ENCODE data around the gene CC2D2A.
A peak's percentile ranks its signal among the peaks of the same experiment; 100 is the strongest.

CC2D2A gene

GRCh38 chr4:15428611-15429010 lies 41.1 kb upstream of the CC2D2A start:
- no peak overlapping the region for H3K4me3 ChIP-seq (ENCODE audit: low read length)
- TF ChIP-seq CTCF (conservative IDR thresholded peaks at IDR 0.05; ENCODE audit: low read depth, low read length) = no peak
- DNase-seq (ENCODE audit: low read depth) = no peak

- DNase-seq (ENCODE audit: low read depth) = no peak
- no peak for TF ChIP-seq CTCF (conservative IDR thresholded peaks at IDR 0.05; ENCODE audit: low read depth, low read length)
- H3K4me3 ChIP-seq (ENCODE audit: low read length) = no peak overlapping the region
These were observed 35.6 kb upstream of the CC2D2A start for GRCh38 chr4:15434091-15434490.

GRCh38 chr4:15434676-15435075 lies 35.0 kb upstream of the CC2D2A start:
- no peak overlapping the region for H3K4me3 ChIP-seq (ENCODE audit: low read length)
- DNase-seq (ENCODE audit: low read depth) = no peak
- no peak for TF ChIP-seq CTCF (conservative IDR thresholded peaks at IDR 0.05; ENCODE audit: low read depth, low read length)

- peak; percentile 62 for DNase-seq (ENCODE audit: low read depth)
- H3K4me3 ChIP-seq (ENCODE audit: low read length) = no peak overlapping the region
- TF ChIP-seq CTCF (conservative IDR thresholded peaks at IDR 0.05; ENCODE audit: low read depth, low read length) = no peak
These were observed 33.2 kb upstream of the CC2D2A start for GRCh38 chr4:15436513-15436912.

- no peak overlapping the region for H3K4me3 ChIP-seq (ENCODE audit: low read length)
- no peak for TF ChIP-seq CTCF (conservative IDR thresholded peaks at IDR 0.05; ENCODE audit: low read depth, low read length)
- no peak for DNase-seq (ENCODE audit: low read depth)
These were observed 30.6 kb upstream of the CC2D2A start for GRCh38 chr4:15438939-15439524.

GRCh38 chr4:15443371-15444160 lies 26.1 kb upstream of the CC2D2A start:
- no peak for TF ChIP-seq CTCF (conservative IDR thresholded peaks at IDR 0.05; ENCODE audit: low read depth, low read length)

GRCh38 chr4:15444276-15444675 lies 25.4 kb upstream of the CC2D2A start:
- no peak overlapping the region for H3K4me3 ChIP-seq (ENCODE audit: low read length)
- no peak for DNase-seq (ENCODE audit: low read depth)
- no peak for TF ChIP-seq CTCF (conservative IDR thresholded peaks at IDR 0.05; ENCODE audit: low read depth, low read length)

More at GRCh38 chr4:15443371-15444160, 26.1 kb upstream of the CC2D2A start:
- no peak for DNase-seq (ENCODE audit: low read depth)
- no peak overlapping the region for H3K4me3 ChIP-seq (ENCODE audit: low read length)

All from retinal pigment epithelial cell (primary cell).